ENCODE measurements around the gene TMEM129.

TMEM129 gene, protein sequence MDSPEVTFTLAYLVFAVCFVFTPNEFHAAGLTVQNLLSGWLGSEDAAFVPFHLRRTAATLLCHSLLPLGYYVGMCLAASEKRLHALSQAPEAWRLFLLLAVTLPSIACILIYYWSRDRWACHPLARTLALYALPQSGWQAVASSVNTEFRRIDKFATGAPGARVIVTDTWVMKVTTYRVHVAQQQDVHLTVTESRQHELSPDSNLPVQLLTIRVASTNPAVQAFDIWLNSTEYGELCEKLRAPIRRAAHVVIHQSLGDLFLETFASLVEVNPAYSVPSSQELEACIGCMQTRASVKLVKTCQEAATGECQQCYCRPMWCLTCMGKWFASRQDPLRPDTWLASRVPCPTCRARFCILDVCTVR

GRCh38 chr4:1721003-1721665 is at the start of gene TMEM129, which contains the start of gene TACC3:
Gene TMEM129, minus strand, starts transcription at chr4:1721323. Its CDS starts 486 bp downstream, at chr4:1720837.
Gene TACC3, plus strand, starts transcription at chr4:1721521. Its CDS starts 1,901 bp downstream, at chr4:1723422.
- POLR2A ChIA-PET, result interaction anchor here (0.6 to 3.4 kb wide), 9 partner anchors 9 to 149 kb away, joined by 3 to 44 read pairs (median 5); partner anchors contain the start of genes NSD2 and SLBP
- Histone ChIP-seq H3K4me3 (ENCODE audit: low read depth, low read length) (peak within 1 kb of the TSS; percentile 78), H3K9me3 (ENCODE audit: control insufficient read depth, insufficient read depth, low read depth, low read length) (no peaks in the 10 kb centered on the region), H3K27ac (ENCODE audit: extremely low read depth, low read depth, low read length) (peak within 1 kb of the TSS; percentile 88), H3K36me3 (ENCODE audit: control insufficient read depth in 2 of 2, insufficient read depth in 1 of 2, low read length in 2 of 2) (peaks cover 9 to 65% of the 10 kb centered on the region in 2 experiments; a peak in 2 of 3 replicates), H3K4me1 (ENCODE audit: control insufficient read depth, insufficient read depth, low read length) (no peaks in the 10 kb centered on the region)
- CTCF ChIA-PET, result interaction anchor here (1.2 kb wide), 1 partner anchor 28 kb away, joined by 7 read pairs; no protein-coding TSS in a partner anchor
- TF ChIP-seq ZNF776 (tag by site-specific recombination; IDR thresholded peaks at IDR 0.05; ENCODE audit: borderline replicate concordance), result no peak
- no peak for TF ChIP-seq ZNF23 (tag by site-specific recombination; IDR thresholded peaks at IDR 0.05; ENCODE audit: borderline replicate concordance)
- TF ChIP-seq ZNF76 (tag by site-specific recombination; IDR thresholded peaks at IDR 0.05; ENCODE audit: borderline replicate concordance, low read depth), result peak; percentile 67; the same call in 1 of the 2 replicates
- 0 out of 2 replicates have a peak, but pooled peaks have one; percentile 67 for TF ChIP-seq SCRT1 (tag by site-specific recombination; IDR thresholded peaks at IDR 0.05; ENCODE audit: borderline replicate concordance)
- TF ChIP-seq, protein P1, sequence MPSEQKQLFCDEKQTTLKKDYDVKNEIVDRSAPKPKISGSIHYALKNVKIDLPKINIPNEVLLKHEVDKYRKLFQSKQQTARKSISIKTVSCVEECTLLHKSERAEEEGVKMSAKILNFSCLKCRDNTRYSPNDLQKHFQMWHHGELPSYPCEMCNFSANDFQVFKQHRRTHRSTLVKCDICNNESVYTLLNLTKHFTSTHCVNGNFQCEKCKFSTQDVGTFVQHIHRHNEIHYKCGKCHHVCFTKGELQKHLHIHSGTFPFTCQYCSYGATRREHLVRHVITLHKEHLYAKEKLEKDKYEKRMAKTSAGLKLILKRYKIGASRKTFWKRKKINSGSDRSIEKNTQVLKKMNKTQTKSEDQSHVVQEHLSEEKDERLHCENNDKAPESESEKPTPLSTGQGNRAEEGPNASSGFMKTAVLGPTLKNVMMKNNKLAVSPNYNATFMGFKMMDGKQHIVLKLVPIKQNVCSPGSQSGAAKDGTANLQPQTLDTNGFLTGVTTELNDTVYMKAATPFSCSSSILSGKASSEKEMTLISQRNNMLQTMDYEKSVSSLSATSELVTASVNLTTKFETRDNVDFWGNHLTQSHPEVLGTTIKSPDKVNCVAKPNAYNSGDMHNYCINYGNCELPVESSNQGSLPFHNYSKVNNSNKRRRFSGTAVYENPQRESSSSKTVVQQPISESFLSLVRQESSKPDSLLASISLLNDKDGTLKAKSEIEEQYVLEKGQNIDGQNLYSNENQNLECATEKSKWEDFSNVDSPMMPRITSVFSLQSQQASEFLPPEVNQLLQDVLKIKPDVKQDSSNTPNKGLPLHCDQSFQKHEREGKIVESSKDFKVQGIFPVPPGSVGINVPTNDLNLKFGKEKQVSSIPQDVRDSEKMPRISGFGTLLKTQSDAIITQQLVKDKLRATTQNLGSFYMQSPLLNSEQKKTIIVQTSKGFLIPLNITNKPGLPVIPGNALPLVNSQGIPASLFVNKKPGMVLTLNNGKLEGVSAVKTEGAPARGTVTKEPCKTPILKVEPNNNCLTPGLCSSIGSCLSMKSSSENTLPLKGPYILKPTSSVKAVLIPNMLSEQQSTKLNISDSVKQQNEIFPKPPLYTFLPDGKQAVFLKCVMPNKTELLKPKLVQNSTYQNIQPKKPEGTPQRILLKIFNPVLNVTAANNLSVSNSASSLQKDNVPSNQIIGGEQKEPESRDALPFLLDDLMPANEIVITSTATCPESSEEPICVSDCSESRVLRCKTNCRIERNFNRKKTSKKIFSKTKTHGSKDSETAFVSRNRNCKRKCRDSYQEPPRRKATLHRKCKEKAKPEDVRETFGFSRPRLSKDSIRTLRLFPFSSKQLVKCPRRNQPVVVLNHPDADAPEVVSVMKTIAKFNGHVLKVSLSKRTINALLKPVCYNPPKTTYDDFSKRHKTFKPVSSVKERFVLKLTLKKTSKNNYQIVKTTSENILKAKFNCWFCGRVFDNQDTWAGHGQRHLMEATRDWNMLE (tag by site-specific recombination; conservative IDR thresholded peaks at IDR 0.05; ENCODE audit: low read depth), result peak; percentile 59
- TF ChIP-seq ZNF837 (tag by site-specific recombination; IDR thresholded peaks at IDR 0.05), result peak; percentile 48; the same call in 1 of the 2 replicates
- TF ChIP-seq SP2 (tag by site-specific recombination; IDR thresholded peaks at IDR 0.05), result peak; percentile 58
- TF ChIP-seq ZNF19 (tag by site-specific recombination; IDR thresholded peaks at IDR 0.05; ENCODE audit: low read depth), result no peak
- TF ChIP-seq ZNF791 (tag by site-specific recombination; IDR thresholded peaks at IDR 0.05), result no peak
- peak; percentile 96 for TF ChIP-seq ZBTB11 (tag by site-specific recombination; conservative IDR thresholded peaks at IDR 0.05; ENCODE audit: low read depth)
- TF ChIP-seq ZNF114 (tag by site-specific recombination; IDR thresholded peaks at IDR 0.05), result no peak
- TF ChIP-seq, protein P2, sequence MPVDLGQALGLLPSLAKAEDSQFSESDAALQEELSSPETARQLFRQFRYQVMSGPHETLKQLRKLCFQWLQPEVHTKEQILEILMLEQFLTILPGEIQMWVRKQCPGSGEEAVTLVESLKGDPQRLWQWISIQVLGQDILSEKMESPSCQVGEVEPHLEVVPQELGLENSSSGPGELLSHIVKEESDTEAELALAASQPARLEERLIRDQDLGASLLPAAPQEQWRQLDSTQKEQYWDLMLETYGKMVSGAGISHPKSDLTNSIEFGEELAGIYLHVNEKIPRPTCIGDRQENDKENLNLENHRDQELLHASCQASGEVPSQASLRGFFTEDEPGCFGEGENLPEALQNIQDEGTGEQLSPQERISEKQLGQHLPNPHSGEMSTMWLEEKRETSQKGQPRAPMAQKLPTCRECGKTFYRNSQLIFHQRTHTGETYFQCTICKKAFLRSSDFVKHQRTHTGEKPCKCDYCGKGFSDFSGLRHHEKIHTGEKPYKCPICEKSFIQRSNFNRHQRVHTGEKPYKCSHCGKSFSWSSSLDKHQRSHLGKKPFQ (tag by site-specific recombination; IDR thresholded peaks at IDR 0.05), result no peak
- TF ChIP-seq, protein P3, sequence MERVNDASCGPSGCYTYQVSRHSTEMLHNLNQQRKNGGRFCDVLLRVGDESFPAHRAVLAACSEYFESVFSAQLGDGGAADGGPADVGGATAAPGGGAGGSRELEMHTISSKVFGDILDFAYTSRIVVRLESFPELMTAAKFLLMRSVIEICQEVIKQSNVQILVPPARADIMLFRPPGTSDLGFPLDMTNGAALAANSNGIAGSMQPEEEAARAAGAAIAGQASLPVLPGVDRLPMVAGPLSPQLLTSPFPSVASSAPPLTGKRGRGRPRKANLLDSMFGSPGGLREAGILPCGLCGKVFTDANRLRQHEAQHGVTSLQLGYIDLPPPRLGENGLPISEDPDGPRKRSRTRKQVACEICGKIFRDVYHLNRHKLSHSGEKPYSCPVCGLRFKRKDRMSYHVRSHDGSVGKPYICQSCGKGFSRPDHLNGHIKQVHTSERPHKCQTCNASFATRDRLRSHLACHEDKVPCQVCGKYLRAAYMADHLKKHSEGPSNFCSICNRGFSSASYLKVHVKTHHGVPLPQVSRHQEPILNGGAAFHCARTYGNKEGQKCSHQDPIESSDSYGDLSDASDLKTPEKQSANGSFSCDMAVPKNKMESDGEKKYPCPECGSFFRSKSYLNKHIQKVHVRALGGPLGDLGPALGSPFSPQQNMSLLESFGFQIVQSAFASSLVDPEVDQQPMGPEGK (tag by site-specific recombination; IDR thresholded peaks at IDR 0.05), result peak; percentile 50; the same call in 1 of the 2 replicates
- TF ChIP-seq ZNF544 (tag by site-specific recombination; IDR thresholded peaks at IDR 0.05), result no peak
- TF ChIP-seq KLF9 (tag by site-specific recombination; IDR thresholded peaks at IDR 0.05; ENCODE audit: low read depth), result 0 out of 2 replicates have a peak, but pooled peaks have one; percentile 33
- no peak for TF ChIP-seq ZNF561 (tag by site-specific recombination; IDR thresholded peaks at IDR 0.05; ENCODE audit: borderline replicate concordance)
- peak; percentile 59; the same call in 1 of the 2 replicates for TF ChIP-seq ZEB2 (tag by site-specific recombination; IDR thresholded peaks at IDR 0.05)
- peak; percentile 33; the same call in 1 of the 2 replicates for TF ChIP-seq ZSCAN30 (tag by site-specific recombination; IDR thresholded peaks at IDR 0.05)
- TF ChIP-seq, protein P4, sequence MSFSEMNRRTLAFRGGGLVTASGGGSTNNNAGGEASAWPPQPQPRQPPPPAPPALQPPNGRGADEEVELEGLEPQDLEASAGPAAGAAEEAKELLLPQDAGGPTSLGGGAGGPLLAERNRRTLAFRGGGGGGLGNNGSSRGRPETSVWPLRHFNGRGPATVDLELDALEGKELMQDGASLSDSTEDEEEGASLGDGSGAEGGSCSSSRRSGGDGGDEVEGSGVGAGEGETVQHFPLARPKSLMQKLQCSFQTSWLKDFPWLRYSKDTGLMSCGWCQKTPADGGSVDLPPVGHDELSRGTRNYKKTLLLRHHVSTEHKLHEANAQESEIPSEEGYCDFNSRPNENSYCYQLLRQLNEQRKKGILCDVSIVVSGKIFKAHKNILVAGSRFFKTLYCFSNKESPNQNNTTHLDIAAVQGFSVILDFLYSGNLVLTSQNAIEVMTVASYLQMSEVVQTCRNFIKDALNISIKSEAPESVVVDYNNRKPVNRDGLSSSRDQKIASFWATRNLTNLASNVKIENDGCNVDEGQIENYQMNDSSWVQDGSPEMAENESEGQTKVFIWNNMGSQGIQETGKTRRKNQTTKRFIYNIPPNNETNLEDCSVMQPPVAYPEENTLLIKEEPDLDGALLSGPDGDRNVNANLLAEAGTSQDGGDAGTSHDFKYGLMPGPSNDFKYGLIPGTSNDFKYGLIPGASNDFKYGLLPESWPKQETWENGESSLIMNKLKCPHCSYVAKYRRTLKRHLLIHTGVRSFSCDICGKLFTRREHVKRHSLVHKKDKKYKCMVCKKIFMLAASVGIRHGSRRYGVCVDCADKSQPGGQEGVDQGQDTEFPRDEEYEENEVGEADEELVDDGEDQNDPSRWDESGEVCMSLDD (tag by site-specific recombination; IDR thresholded peaks at IDR 0.05), result peak; percentile 65; the same call in 1 of the 2 replicates
